LNCAP (cell line): ENCODE measurements around the gene C12orf42.

Source experiments
- CTCF ChIP-seq: fragments of 450-650 bp; IDR thresholded peaks from 2 replicates; pipeline ENCODE4 v1.5.1; 2017; ENCODE audit warnings: mild to moderate bottlenecking

C12orf42 gene

GRCh38 chr12:103457471-103457870, 38.3 kb downstream of the C12orf42 start:
- TF ChIP-seq CTCF = no peak

GRCh38 chr12:103456006-103456405, 39.8 kb downstream of the C12orf42 start:
- no peak for TF ChIP-seq CTCF

- TF ChIP-seq CTCF = no peak
Measured at GRCh38 chr12:103455020-103455763, 40.6 kb downstream of the C12orf42 start.

GRCh38 chr12:103444983-103445382, 50.8 kb downstream of the C12orf42 start:
- no peak for TF ChIP-seq CTCF

- no peak for TF ChIP-seq CTCF
Measured at GRCh38 chr12:103442822-103443221, 52.9 kb downstream of the C12orf42 start.

GRCh38 chr12:103442182-103442555, 53.6 kb downstream of the C12orf42 start:
- TF ChIP-seq CTCF = no peak

GRCh38 chr12:103441437-103442181, 54.2 kb downstream of the C12orf42 start:
- no peak for TF ChIP-seq CTCF
